ENCODE data around the gene GBP2.
A peak's percentile ranks its signal among the peaks of the same experiment; 100 is the strongest.
"Not testable (repeated sequence)": the region's sequence is repeated elsewhere in the genome, so short reads cannot be mapped to it uniquely, and the experiment has no call there.

Gene GBP2

DNA sequence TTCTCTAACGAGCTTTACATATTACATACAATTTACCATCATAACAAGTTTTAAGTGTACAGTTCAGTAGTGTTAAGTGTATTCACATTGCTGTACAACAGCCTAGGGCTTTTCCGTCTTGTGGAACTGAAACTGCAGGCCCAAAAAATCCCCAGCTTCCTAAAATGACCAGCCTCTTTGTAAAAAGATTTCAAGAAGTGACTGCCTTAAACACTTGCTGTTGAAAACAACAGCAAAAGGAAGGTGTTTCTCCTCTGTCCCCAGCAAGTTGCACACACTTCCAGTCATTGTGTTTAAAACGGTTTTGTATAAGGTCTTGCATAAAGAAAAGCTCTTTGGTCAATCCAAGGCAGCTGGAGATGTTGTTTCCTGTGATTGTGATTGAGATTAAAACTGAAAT lies 44.9 kb downstream of the GBP2 start:
- H3K4me3 ChIP-seq (ENCODE audit: low read depth, low read length) = no peak overlapping the region
- POLR2A ChIA-PET = no interaction called here
- no peak overlapping the region for H3K27ac ChIP-seq (ENCODE audit: extremely low read depth, low read depth, low read length)
- no peaks in the 10 kb centered on the region for H3K4me1 ChIP-seq (ENCODE audit: control insufficient read depth, insufficient read depth, low read length)
- no peaks in the 10 kb centered on the region for H3K36me3 ChIP-seq (ENCODE audit: control insufficient read depth in 2 of 2, insufficient read depth in 1 of 2, low read length in 2 of 2)
- no peaks in the 10 kb centered on the region for H3K9me3 ChIP-seq (ENCODE audit: control insufficient read depth, insufficient read depth, low read depth, low read length)
- TF ChIP-seq ZNF24 (tag by site-specific recombination; IDR thresholded peaks at IDR 0.05) (no peak), MYNN (tag by site-specific recombination; IDR thresholded peaks at IDR 0.05; ENCODE audit: borderline replicate concordance) (no peak), SALL2 (tag by site-specific recombination; IDR thresholded peaks at IDR 0.05; ENCODE audit: borderline replicate concordance) (no peak), ZNF843 (tag by site-specific recombination; IDR thresholded peaks at IDR 0.05) (no peak), ZNF133 (tag by site-specific recombination; IDR thresholded peaks at IDR 0.05) (no peak), ZNF776 (tag by site-specific recombination; IDR thresholded peaks at IDR 0.05; ENCODE audit: borderline replicate concordance) (no peak), SETDB1 (IDR thresholded peaks at IDR 0.05; ENCODE audit: insufficient read length, low read length) (no peak), MEIS1 (CRISPR knock-in tag; IDR thresholded peaks at IDR 0.05; ENCODE audit: borderline replicate concordance) (no peak), YY1 (tag by site-specific recombination; IDR thresholded peaks at IDR 0.05) (no peak), ZNF629 (tag by site-specific recombination; IDR thresholded peaks at IDR 0.05) (no peak), ZBTB48 (tag by site-specific recombination; IDR thresholded peaks at IDR 0.05) (no peak), KLF9 (tag by site-specific recombination; IDR thresholded peaks at IDR 0.05; ENCODE audit: low read depth) (no peak), PRDM1 (tag by site-specific recombination; IDR thresholded peaks at IDR 0.05) (no peak)
- TF ChIP-seq, protein P1, sequence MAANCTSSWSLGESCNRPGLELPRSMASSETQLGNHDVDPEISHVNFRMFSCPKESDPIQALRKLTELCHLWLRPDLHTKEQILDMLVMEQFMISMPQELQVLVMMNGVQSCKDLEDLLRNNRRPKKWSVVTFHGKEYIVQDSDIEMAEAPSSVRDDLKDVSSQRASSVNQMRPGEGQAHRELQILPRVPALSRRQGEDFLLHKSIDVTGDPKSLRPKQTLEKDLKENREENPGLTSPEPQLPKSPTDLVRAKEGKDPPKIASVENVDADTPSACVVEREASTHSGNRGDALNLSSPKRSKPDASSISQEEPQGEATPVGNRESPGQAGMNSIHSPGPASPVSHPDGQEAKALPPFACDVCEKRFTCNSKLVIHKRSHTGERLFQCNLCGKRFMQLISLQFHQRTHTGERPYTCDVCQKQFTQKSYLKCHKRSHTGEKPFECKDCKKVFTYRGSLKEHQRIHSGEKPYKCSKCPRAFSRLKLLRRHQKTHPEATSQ (tag by site-specific recombination; IDR thresholded peaks at IDR 0.05) = no peak
- TF ChIP-seq, protein P2, sequence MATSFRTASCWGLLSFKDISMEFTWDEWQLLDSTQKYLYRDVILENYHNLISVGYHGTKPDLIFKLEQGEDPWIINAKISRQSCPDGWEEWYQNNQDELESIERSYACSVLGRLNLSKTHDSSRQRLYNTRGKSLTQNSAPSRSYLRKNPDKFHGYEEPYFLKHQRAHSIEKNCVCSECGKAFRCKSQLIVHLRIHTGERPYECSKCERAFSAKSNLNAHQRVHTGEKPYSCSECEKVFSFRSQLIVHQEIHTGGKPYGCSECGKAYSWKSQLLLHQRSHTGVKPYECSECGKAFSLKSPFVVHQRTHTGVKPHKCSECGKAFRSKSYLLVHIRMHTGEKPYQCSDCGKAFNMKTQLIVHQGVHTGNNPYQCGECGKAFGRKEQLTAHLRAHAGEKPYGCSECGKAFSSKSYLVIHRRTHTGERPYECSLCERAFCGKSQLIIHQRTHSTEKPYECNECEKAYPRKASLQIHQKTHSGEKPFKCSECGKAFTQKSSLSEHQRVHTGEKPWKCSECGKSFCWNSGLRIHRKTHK (tag by site-specific recombination; IDR thresholded peaks at IDR 0.05) = no peak
- TF ChIP-seq, protein P3, sequence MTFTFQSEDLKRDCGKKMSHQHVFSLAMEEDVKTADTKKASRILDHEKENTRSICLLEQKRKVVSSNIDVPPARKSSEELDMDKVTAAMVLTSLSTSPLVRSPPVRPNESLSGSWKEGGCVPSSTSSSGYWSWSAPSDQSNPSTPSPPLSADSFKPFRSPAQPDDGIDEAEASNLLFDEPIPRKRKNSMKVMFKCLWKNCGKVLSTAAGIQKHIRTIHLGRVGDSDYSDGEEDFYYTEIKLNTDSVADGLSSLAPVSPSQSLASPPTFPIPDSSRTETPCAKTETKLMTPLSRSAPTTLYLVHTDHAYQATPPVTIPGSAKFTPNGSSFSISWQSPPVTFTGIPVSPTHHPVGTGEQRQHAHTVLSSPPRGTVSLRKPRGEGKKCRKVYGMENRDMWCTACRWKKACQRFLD (tag by site-specific recombination; IDR thresholded peaks at IDR 0.05) = no peak
- TF ChIP-seq, protein P4, sequence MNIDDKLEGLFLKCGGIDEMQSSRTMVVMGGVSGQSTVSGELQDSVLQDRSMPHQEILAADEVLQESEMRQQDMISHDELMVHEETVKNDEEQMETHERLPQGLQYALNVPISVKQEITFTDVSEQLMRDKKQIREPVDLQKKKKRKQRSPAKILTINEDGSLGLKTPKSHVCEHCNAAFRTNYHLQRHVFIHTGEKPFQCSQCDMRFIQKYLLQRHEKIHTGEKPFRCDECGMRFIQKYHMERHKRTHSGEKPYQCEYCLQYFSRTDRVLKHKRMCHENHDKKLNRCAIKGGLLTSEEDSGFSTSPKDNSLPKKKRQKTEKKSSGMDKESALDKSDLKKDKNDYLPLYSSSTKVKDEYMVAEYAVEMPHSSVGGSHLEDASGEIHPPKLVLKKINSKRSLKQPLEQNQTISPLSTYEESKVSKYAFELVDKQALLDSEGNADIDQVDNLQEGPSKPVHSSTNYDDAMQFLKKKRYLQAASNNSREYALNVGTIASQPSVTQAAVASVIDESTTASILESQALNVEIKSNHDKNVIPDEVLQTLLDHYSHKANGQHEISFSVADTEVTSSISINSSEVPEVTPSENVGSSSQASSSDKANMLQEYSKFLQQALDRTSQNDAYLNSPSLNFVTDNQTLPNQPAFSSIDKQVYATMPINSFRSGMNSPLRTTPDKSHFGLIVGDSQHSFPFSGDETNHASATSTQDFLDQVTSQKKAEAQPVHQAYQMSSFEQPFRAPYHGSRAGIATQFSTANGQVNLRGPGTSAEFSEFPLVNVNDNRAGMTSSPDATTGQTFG (tag by site-specific recombination; IDR thresholded peaks at IDR 0.05; ENCODE audit: borderline replicate concordance) = no peak
- TF ChIP-seq, protein P5, sequence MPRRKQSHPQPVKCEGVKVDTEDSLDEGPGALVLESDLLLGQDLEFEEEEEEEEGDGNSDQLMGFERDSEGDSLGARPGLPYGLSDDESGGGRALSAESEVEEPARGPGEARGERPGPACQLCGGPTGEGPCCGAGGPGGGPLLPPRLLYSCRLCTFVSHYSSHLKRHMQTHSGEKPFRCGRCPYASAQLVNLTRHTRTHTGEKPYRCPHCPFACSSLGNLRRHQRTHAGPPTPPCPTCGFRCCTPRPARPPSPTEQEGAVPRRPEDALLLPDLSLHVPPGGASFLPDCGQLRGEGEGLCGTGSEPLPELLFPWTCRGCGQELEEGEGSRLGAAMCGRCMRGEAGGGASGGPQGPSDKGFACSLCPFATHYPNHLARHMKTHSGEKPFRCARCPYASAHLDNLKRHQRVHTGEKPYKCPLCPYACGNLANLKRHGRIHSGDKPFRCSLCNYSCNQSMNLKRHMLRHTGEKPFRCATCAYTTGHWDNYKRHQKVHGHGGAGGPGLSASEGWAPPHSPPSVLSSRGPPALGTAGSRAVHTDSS (tag by site-specific recombination; IDR thresholded peaks at IDR 0.05) = no peak
- CTCF ChIA-PET = interaction anchor here (0.6 kb wide), 2 partner anchors 505 to 734 kb away, joined by 3 to 6 read pairs; no protein-coding TSS in a partner anchor

DNA sequence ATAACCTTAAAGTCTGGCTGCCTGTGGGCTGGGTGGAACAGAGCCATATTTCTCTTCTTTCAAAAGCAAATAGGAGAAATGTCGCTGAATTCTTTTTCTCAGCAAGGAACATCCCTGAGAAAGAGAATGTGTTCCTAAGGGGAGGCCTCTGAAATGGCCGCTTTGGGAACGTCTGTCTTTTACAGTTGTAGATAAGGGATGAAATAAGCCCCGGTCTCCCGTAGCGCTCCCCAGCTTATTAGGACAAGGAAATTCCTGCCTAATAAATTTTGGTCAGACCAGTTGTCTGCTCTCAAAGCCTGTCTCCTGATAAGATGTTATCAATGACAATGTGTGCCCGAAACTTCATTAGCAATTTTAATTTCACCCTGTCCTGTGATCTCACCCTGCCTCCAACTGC lies 45.8 kb downstream of the GBP2 start:
- H3K27ac ChIP-seq (ENCODE audit: extremely low read depth, low read depth, low read length); H3K36me3 ChIP-seq (ENCODE audit: control insufficient read depth in 2 of 2, insufficient read depth in 1 of 2, low read length in 2 of 2); H3K4me1 ChIP-seq (ENCODE audit: control insufficient read depth, insufficient read depth, low read length); POLR2A ChIA-PET; H3K9me3 ChIP-seq (ENCODE audit: control insufficient read depth, insufficient read depth, low read depth, low read length); H3K4me3 ChIP-seq (ENCODE audit: low read depth, low read length): not testable (repeated sequence)
- CTCF ChIA-PET = interaction anchor here (0.6 kb wide), 1 partner anchor 506 kb away, joined by 6 read pairs; no protein-coding TSS in a partner anchor
- TF ChIP-seq SETDB1 (IDR thresholded peaks at IDR 0.05; ENCODE audit: insufficient read length, low read length) = peak; percentile 37

DNA sequence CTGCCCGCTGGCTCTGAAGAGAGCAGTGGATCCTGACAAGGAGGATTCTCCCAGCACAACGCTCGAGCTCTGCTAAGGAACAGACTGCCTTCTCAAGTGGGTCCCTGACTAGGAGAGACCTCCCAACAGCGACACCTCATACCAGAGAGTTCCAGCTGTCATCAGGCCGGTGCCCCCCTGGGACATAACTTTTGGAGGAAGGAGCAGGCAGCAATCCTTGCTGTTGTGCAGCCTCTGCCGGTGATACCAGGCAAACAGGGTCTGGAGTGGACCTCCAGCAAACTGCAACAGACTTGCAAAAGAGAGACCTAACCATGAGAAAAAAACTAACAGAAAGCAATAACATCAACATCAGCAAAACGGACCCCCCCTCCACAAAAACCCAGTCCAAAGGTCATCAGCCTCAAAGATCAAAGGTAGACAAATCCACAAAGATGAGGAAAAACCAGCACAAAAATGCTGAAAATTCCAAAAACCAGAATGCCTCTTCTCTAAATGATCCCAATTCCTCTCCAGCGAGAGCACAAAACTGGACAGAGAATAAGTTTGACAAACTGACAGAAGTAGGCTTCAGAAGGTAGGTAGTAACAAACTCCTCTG lies 53.3 kb downstream of the GBP2 start:
- H3K36me3 ChIP-seq (ENCODE audit: control insufficient read depth in 2 of 2, insufficient read depth in 1 of 2, low read length in 2 of 2); H3K4me1 ChIP-seq (ENCODE audit: control insufficient read depth, insufficient read depth, low read length); H3K4me3 ChIP-seq (ENCODE audit: low read depth, low read length); H3K9me3 ChIP-seq (ENCODE audit: control insufficient read depth, insufficient read depth, low read depth, low read length); POLR2A ChIA-PET; CTCF ChIA-PET; H3K27ac ChIP-seq (ENCODE audit: extremely low read depth, low read depth, low read length): not testable (repeated sequence)
